GM21367 (cell line): ENCODE measurements around the gene KISS1.

Source experiments
- ATAC-seq: cut with Tn5 transposase; IDR thresholded peaks from one replicate; pipeline ENCODE4 v1.9.1; 2021; ENCODE audit not compliant: unreplicated experiment

The KISS1 gene

GRCh38 chr1:204192589-204193352 lies 3.5 kb downstream of the KISS1 start:
- ATAC-seq = no peak

GRCh38 chr1:204192046-204192445 lies 4.2 kb downstream of the KISS1 start:
- no peak for ATAC-seq

- no peak for ATAC-seq
These were observed 4.8 kb downstream of the KISS1 start for GRCh38 chr1:204191456-204191855.

- ATAC-seq = no peak
These were observed 5.8 kb downstream of the KISS1 start for GRCh38 chr1:204190212-204191211.

GRCh38 chr1:204188959-204189639 lies 7.2 kb downstream of the KISS1 start:
- no peak for ATAC-seq

GRCh38 chr1:204186597-204186996 lies 9.7 kb downstream of the KISS1 start:
- ATAC-seq = no peak

GRCh38 chr1:204181116-204181515 lies 15.2 kb downstream of the KISS1 start:
- no peak for ATAC-seq

- ATAC-seq = no peak
These were observed 16.2 kb downstream of the KISS1 start for GRCh38 chr1:204180133-204180532.

- ATAC-seq = no peak
These were observed 17.6 kb downstream of the KISS1 start for GRCh38 chr1:204178487-204179281.

- no peak for ATAC-seq
These were observed 19.2 kb downstream of the KISS1 start for GRCh38 chr1:204177133-204177532.

GRCh38 chr1:204176049-204176448 lies 20.2 kb downstream of the KISS1 start:
- ATAC-seq = no peak

- no peak for ATAC-seq
These were observed 21.3 kb downstream of the KISS1 start for GRCh38 chr1:204174958-204175357.

- ATAC-seq = no peak
These were observed 23.8 kb downstream of the KISS1 start for GRCh38 chr1:204172404-204173029.

GRCh38 chr1:204171751-204172178 lies 24.5 kb downstream of the KISS1 start:
- no peak for ATAC-seq

GRCh38 chr1:204170494-204171155 lies 25.7 kb downstream of the KISS1 start:
- no peak for ATAC-seq

GRCh38 chr1:204169858-204170257 lies 26.4 kb downstream of the KISS1 start:
- no peak for ATAC-seq

GRCh38 chr1:204167730-204168129 lies 28.6 kb downstream of the KISS1 start:
- no peak for ATAC-seq

GRCh38 chr1:204166219-204166618 lies 30.1 kb downstream of the KISS1 start, which contains the start of gene REN:
Gene REN (minus strand): TSS chr1:204166337. CDS start chr1:204166293, 44 bp downstream.
- no peak for ATAC-seq

- no peak for ATAC-seq
These were observed 33.7 kb downstream of the KISS1 start for GRCh38 chr1:204162494-204163074.
